ENCODE data around the gene ZNF549. TPM values are rescaled to one million over a fixed set of nuclear protein-coding genes. Genes with fewer than 3 reads are reported as not detected.
"Not testable (repeated sequence)": the region's sequence is repeated elsewhere in the genome, so short reads cannot be mapped to it uniquely, and the experiment has no call there.

The ZNF549 gene
- total RNA-seq, 1 experiment from 2014 or later, result 5.5 TPM

DNA sequence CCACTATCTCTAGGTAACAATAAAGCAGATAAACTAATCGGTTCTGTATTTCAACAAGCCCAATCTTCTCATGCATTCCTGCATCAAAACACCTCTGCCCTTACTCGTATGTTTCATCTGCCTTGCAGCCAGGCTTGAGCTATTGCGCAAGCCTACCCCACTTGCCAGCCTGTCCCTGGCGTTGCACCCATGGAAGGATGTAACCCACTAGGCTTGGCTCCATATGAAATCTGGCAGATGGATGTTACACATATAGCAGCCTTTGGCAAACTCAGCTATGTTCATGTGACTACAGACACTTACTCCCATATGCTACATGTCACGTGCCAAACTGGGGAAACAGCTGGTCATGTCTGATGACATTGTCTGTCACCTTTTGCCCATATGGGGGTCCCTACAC is 11.9 kb upstream of the ZNF549 start:
- peaks cover 16% of the 10 kb centered on the region for H3K36me3 Mint-ChIP-seq (ENCODE audit: insufficient read depth, unreplicated experiment)
- Histone ChIP-seq H3K9me3 (peaks cover 15% of the 10 kb centered on the region), H3K4me1 (no peaks in the 10 kb centered on the region), H3K27me3 (replicated peaks; ENCODE audit: control insufficient read depth, insufficient read depth, low read length) (no peaks in the 10 kb centered on the region), H3K4me3 (ENCODE audit: low read depth, low read length) (no peak overlapping the region), H3K36me3 (ENCODE audit: control insufficient read depth, insufficient read depth, low read length) (no peaks in the 10 kb centered on the region)
- H3K9me3 Mint-ChIP-seq (ENCODE audit: unreplicated experiment), result peaks cover 47% of the 10 kb centered on the region
- no peak for DNase-seq
- BruUV-seq (replicated peaks), result no TSS peak
- TF ChIP-seq, protein P1, sequence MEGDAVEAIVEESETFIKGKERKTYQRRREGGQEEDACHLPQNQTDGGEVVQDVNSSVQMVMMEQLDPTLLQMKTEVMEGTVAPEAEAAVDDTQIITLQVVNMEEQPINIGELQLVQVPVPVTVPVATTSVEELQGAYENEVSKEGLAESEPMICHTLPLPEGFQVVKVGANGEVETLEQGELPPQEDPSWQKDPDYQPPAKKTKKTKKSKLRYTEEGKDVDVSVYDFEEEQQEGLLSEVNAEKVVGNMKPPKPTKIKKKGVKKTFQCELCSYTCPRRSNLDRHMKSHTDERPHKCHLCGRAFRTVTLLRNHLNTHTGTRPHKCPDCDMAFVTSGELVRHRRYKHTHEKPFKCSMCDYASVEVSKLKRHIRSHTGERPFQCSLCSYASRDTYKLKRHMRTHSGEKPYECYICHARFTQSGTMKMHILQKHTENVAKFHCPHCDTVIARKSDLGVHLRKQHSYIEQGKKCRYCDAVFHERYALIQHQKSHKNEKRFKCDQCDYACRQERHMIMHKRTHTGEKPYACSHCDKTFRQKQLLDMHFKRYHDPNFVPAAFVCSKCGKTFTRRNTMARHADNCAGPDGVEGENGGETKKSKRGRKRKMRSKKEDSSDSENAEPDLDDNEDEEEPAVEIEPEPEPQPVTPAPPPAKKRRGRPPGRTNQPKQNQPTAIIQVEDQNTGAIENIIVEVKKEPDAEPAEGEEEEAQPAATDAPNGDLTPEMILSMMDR (IDR thresholded peaks at IDR 0.05; ENCODE audit: insufficient read depth in 1 of 2, low read depth in 1 of 2, low read length in 1 of 2, severe bottlenecking in 1 of 2, unreplicated experiment in 1 of 2), result no peak
- no peak overlapping the region for H3K4me3 Mint-ChIP-seq (ENCODE audit: unreplicated experiment)
- intact Hi-C loops (cut with micrococcal nuclease; ENCODE audit: unreplicated experiment), result no loop called here
- no peaks in the 10 kb centered on the region for H3K4me1 Mint-ChIP-seq (ENCODE audit: low read depth, unreplicated experiment)
- ChIA-PET CTCF (no interaction called here), POLR2A (no interaction called here)
- H3K27ac Mint-ChIP-seq (ENCODE audit: unreplicated experiment), result no peak overlapping the region
- H3K27me3 Mint-ChIP-seq (ENCODE audit: insufficient read depth, unreplicated experiment), result no peaks in the 10 kb centered on the region

GRCh38 chr19:57518021-57518420 is 9.1 kb upstream of the ZNF549 start:
- BruUV-seq (replicated peaks); H3K9me3 ChIP-seq; H3K36me3 ChIP-seq (ENCODE audit: control insufficient read depth, insufficient read depth, low read length); H3K4me3 ChIP-seq (ENCODE audit: low read depth, low read length); CTCF ChIA-PET; DNase-seq; H3K4me1 Mint-ChIP-seq (ENCODE audit: low read depth, unreplicated experiment); H3K4me1 ChIP-seq; H3K27ac Mint-ChIP-seq (ENCODE audit: unreplicated experiment); intact Hi-C loops (cut with micrococcal nuclease; ENCODE audit: unreplicated experiment); H3K4me3 Mint-ChIP-seq (ENCODE audit: unreplicated experiment); POLR2A ChIA-PET; H3K27me3 Mint-ChIP-seq (ENCODE audit: insufficient read depth, unreplicated experiment); H3K27me3 ChIP-seq (replicated peaks; ENCODE audit: control insufficient read depth, insufficient read depth, low read length): not testable (repeated sequence)
- Mint-ChIP-seq H3K36me3 (ENCODE audit: insufficient read depth, unreplicated experiment) (peaks cover 10% of the 10 kb centered on the region), H3K9me3 (ENCODE audit: unreplicated experiment) (peaks cover 39% of the 10 kb centered on the region)

GRCh38 chr19:57537953-57538547 is 10.9 kb downstream of the ZNF549 start:
- Histone ChIP-seq H3K36me3 (ENCODE audit: control insufficient read depth, insufficient read depth, low read length) (peaks cover 5% of the 10 kb centered on the region), H3K27me3 (replicated peaks; ENCODE audit: control insufficient read depth, insufficient read depth, low read length) (no peaks in the 10 kb centered on the region), H3K9me3 (peaks cover 32% of the 10 kb centered on the region), H3K4me3 (ENCODE audit: low read depth, low read length) (no peak overlapping the region), H3K4me1 (no peaks in the 10 kb centered on the region)
- Mint-ChIP-seq H3K27me3 (ENCODE audit: insufficient read depth, unreplicated experiment) (no peaks in the 10 kb centered on the region), H3K9me3 (ENCODE audit: unreplicated experiment) (peaks cover 73% of the 10 kb centered on the region), H3K4me1 (ENCODE audit: low read depth, unreplicated experiment) (no peaks in the 10 kb centered on the region), H3K27ac (ENCODE audit: unreplicated experiment) (no peak overlapping the region), H3K36me3 (ENCODE audit: insufficient read depth, unreplicated experiment) (peaks cover 66% of the 10 kb centered on the region), H3K4me3 (ENCODE audit: unreplicated experiment) (no peak overlapping the region)
- TF ChIP-seq, protein P1 (IDR thresholded peaks at IDR 0.05; ENCODE audit: insufficient read depth in 1 of 2, low read depth in 1 of 2, low read length in 1 of 2, severe bottlenecking in 1 of 2, unreplicated experiment in 1 of 2), result no peak
- no TSS peak for BruUV-seq (replicated peaks)
- POLR2A ChIA-PET, result no interaction called here
- intact Hi-C loops (cut with micrococcal nuclease; ENCODE audit: unreplicated experiment), result no loop called here
- DNase-seq, result no peak
- CTCF ChIA-PET, result no interaction called here

DNA sequence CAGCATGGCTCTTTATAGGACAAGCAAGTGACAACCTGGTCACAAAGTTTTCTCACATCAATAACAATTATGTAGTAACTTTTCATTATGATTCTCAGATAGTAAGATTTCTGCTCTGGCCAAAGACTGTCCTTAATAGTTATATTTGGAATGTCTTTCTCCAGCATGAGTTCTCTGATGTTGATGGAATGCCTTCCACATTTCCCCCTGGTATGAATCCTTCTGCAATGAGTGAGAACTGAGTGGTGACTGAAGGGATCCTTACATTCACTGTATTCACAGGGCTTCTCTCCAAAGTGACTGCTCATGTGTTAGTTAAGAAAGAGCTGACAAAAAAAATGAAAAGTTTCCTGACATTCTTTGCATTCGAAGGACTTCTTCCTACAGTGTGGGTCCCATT is 19.4 kb downstream of the ZNF549 start:
- ChIA-PET CTCF (no interaction called here), POLR2A (no interaction called here)
- no peaks in the 10 kb centered on the region for H3K4me1 Mint-ChIP-seq (ENCODE audit: low read depth, unreplicated experiment)
- no peak overlapping the region for H3K27ac Mint-ChIP-seq (ENCODE audit: unreplicated experiment)
- H3K36me3 ChIP-seq (ENCODE audit: control insufficient read depth, insufficient read depth, low read length), result peaks cover 19% of the 10 kb centered on the region
- H3K4me3 Mint-ChIP-seq (ENCODE audit: unreplicated experiment), result no peak overlapping the region
- H3K36me3 Mint-ChIP-seq (ENCODE audit: insufficient read depth, unreplicated experiment), result peaks cover 74% of the 10 kb centered on the region
- TF ChIP-seq, protein P1 (IDR thresholded peaks at IDR 0.05; ENCODE audit: insufficient read depth in 1 of 2, low read depth in 1 of 2, low read length in 1 of 2, severe bottlenecking in 1 of 2, unreplicated experiment in 1 of 2), result no peak
- BruUV-seq (replicated peaks), result no TSS peak
- H3K27me3 ChIP-seq (replicated peaks; ENCODE audit: control insufficient read depth, insufficient read depth, low read length), result no peaks in the 10 kb centered on the region
- no peak for DNase-seq
- peaks cover 37% of the 10 kb centered on the region for H3K9me3 ChIP-seq
- H3K4me1 ChIP-seq, result no peaks in the 10 kb centered on the region
- peaks cover 68% of the 10 kb centered on the region for H3K9me3 Mint-ChIP-seq (ENCODE audit: unreplicated experiment)
- no peak overlapping the region for H3K4me3 ChIP-seq (ENCODE audit: low read depth, low read length)
- H3K27me3 Mint-ChIP-seq (ENCODE audit: insufficient read depth, unreplicated experiment), result no peaks in the 10 kb centered on the region
- intact Hi-C loops (cut with micrococcal nuclease; ENCODE audit: unreplicated experiment), result no loop called here

Data from Caco-2 (cell line).